A673 (cell line): ENCODE measurements around the gene NKAPL. TPM values are rescaled to one million over a fixed set of nuclear protein-coding genes. Genes with fewer than 3 reads are reported as not detected.

Experiments used
- BruUV-seq: library from RNA; stranded (reverse); fragments of 400-500 nt; replicated peaks from 2 replicates; lab custom pipeline; 2021; lab: Mats Ljungman, UMichigan
- CTCF ChIA-PET: fragments of 300-600 bp; sonication (Branson Sonifier 250); formaldehyde crosslinking; loops from one replicate; lab custom pipeline; 2022; ENCODE audit warnings: antibody characterized with exemption; lab: Charles Lee
- POLR2A ChIA-PET: fragments of 300-600 bp; sonication (Branson Sonifier 250); formaldehyde crosslinking; loops from one replicate; lab custom pipeline; 2022; ENCODE audit warnings: antibody characterized with exemption; ENCODE audit not compliant: low non-redundant PET; lab: Charles Lee
- DNase-seq: peaks from one replicate; pipeline ENCODE4 v3.0.0-alpha.2; 2015; ENCODE audit warnings: low spot score
- H3K27ac ChIP-seq: fragments of 200-600 bp; sonication (generic); 2 replicates; pipeline ENCODE4 v1.5.1; 2016; ENCODE audit warnings: mixed run types, low read depth, mild to moderate bottlenecking, mixed read lengths, antibody characterized with exemption, low read length; ENCODE audit not compliant: poor library complexity, severe bottlenecking
- H3K27me3 ChIP-seq: fragments of 200-600 bp; sonication (generic); replicated peaks from 2 replicates; pipeline ENCODE4 v1.6.1; 2017; ENCODE audit warnings: mixed run types, low read depth, mild to moderate bottlenecking, mixed read lengths, antibody characterized with exemption, low read length; ENCODE audit not compliant: insufficient read depth, poor library complexity
- H3K36me3 ChIP-seq: fragments of 200-600 bp; sonication (generic); 2 replicates; pipeline ENCODE4 v1.6.1; 2016; ENCODE audit warnings: mixed run types, mild to moderate bottlenecking, mixed read lengths, antibody characterized with exemption, low read length; ENCODE audit not compliant: insufficient read depth, poor library complexity, severe bottlenecking
- H3K4me1 ChIP-seq: fragments of 200-600 bp; sonication (generic); 2 replicates; pipeline ENCODE4 v1.6.1; 2017; ENCODE audit warnings: mixed run types, mild to moderate bottlenecking, mixed read lengths, antibody characterized with exemption, low read length; ENCODE audit not compliant: insufficient read depth, poor library complexity, severe bottlenecking
- H3K4me3 ChIP-seq: fragments of 200-600 bp; sonication (generic); 2 replicates; pipeline ENCODE4 v1.5.1; 2016; ENCODE audit warnings: low read depth, mixed run types, mild to moderate bottlenecking, mixed read lengths, low read length; ENCODE audit not compliant: poor library complexity, severe bottlenecking
- H3K9me3 ChIP-seq: fragments of 200-600 bp; sonication (generic); 2 replicates; pipeline ENCODE4 v1.6.1; 2016; ENCODE audit warnings: mixed run types, low read depth, mild to moderate bottlenecking, mixed read lengths, antibody characterized with exemption, low read length; ENCODE audit not compliant: poor library complexity, severe bottlenecking
- EZH2 ChIP-seq: fragments of 200-600 bp; sonication (generic); IDR thresholded peaks from 2 replicates; pipeline ENCODE4 v1.6.1; 2017; ENCODE audit warnings: borderline replicate concordance, low read depth, mild to moderate bottlenecking, mixed read lengths, antibody characterized with exemption, low read length; ENCODE audit not compliant: poor library complexity, severe bottlenecking
- intact Hi-C: fragments of 100-400 bp; cut with micrococcal nuclease; formaldehyde crosslinking; loops from one replicate; pipeline ENCODE4 v1.10.0; 2022; ENCODE audit not compliant: unreplicated experiment
- total RNA-seq: library from RNA; stranded (reverse); gene quantifications from 2 replicates; pipeline ENCODE4 v1.2.3, GENCODE V29; 2021
- TF ChIP-seq, protein P1 (sequence below): fragments of 300-800, 200-600 bp; sonication (generic); conservative IDR thresholded peaks from 2 replicates; pipeline ENCODE4 v1.5.1; 2017; ENCODE audit warnings: low read depth, mild to moderate bottlenecking, antibody characterized with exemption, low read length, moderate library complexity, mixed read lengths

NKAPL gene
- total RNA-seq, 1 experiment from 2014 or later, result not detected

DNA sequence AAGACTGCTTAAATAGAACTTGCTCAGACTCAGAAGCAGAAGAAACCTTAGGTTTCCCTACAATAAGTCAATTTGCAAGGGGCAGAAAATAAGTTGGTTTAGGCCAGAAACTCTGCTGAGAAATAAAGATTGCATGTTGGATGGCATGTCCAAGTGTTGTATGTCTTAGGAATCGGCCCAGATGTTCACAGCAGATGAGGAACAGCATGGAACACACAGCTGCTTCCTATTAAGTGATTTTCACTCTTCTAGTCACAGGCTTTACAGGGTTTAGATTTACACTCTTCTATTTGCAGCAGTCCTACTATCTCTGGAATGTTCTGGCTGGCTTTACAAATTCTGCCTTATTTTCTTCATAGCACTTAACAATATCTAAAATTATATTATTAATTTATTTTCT is 10.2 kb upstream of the NKAPL start:
- no peak for DNase-seq
- Histone ChIP-seq H3K36me3 (peaks cover 15% of the 10 kb centered on the region), H3K9me3 (no peaks in the 10 kb centered on the region), H3K27me3 (no peaks in the 10 kb centered on the region), H3K4me3 (no peak overlapping the region), H3K27ac (no peak overlapping the region), H3K4me1 (peaks cover 6% of the 10 kb centered on the region)
- POLR2A ChIA-PET, result no interaction called here
- TF ChIP-seq EZH2, result no peak
- BruUV-seq, result no TSS peak
- intact Hi-C loops, result no loop called here
- CTCF ChIA-PET, result no interaction called here

DNA sequence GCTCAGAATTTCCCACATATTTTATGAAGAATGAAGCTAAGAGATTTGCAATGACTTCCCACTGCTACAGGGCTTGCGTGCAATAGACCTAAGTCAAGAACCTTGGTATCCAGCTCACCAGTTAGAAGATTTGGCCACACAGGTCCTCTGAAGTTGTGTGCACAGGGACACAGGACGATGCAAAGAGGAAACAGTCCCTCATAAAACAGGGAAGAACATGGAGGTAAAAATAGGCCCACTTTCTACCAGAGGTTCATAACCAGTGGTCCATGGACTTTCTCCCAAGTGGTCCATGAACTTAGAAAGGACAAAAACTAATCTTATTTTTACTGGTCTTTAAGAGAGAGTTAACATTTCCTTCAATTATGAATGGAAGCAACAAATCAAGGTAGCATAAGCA is 8.3 kb upstream of the NKAPL start:
- Histone ChIP-seq H3K9me3 (no peaks in the 10 kb centered on the region), H3K4me1 (peaks cover 6% of the 10 kb centered on the region), H3K27me3 (no peaks in the 10 kb centered on the region), H3K27ac (no peak overlapping the region), H3K4me3 (peak overlapping the region; percentile 100), H3K36me3 (peaks cover 5% of the 10 kb centered on the region)
- BruUV-seq, result no TSS peak
- ChIA-PET POLR2A (no interaction called here), CTCF (no interaction called here)
- DNase-seq, result no peak
- no peak for TF ChIP-seq EZH2
- TF ChIP-seq, protein P1, sequence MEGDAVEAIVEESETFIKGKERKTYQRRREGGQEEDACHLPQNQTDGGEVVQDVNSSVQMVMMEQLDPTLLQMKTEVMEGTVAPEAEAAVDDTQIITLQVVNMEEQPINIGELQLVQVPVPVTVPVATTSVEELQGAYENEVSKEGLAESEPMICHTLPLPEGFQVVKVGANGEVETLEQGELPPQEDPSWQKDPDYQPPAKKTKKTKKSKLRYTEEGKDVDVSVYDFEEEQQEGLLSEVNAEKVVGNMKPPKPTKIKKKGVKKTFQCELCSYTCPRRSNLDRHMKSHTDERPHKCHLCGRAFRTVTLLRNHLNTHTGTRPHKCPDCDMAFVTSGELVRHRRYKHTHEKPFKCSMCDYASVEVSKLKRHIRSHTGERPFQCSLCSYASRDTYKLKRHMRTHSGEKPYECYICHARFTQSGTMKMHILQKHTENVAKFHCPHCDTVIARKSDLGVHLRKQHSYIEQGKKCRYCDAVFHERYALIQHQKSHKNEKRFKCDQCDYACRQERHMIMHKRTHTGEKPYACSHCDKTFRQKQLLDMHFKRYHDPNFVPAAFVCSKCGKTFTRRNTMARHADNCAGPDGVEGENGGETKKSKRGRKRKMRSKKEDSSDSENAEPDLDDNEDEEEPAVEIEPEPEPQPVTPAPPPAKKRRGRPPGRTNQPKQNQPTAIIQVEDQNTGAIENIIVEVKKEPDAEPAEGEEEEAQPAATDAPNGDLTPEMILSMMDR, result no peak
- intact Hi-C loops, result loop anchor here (10.0 kb wide), 1 partner anchor 116 kb away; no protein-coding TSS in a partner anchor

DNA sequence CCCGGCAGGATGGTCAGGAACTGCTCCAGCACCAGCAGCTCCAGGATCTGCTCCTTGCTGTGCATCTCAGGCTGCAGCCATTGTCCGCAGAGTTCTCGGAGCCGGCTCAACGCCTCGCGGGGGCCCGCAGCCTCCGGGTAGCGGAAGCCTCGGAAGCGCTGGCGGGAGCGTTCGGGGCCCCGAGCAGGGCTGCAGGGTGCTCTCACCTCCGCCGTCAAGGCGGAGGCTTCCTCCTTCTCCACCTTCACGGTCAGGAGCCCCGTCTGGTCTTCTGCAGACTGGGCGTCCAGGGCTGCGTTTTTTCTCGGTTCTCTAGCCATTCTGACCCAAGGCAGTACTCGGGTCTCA is 7.5 kb upstream of the NKAPL start:
- ChIA-PET CTCF (no interaction called here), POLR2A (no interaction called here)
- no peaks in the 10 kb centered on the region for H3K27me3 ChIP-seq
- peak overlapping the region; percentile 79 for H3K27ac ChIP-seq
- H3K36me3 ChIP-seq, result peaks cover 3% of the 10 kb centered on the region
- peak overlapping the region; percentile 100 for H3K4me3 ChIP-seq
- no peaks in the 10 kb centered on the region for H3K9me3 ChIP-seq
- DNase-seq, result peak; percentile 7
- intact Hi-C loops, result loop anchor here (2.0 to 10.0 kb wide), 2 partner anchors 15 to 117 kb away; partner anchors contain the start of gene ZSCAN26
- TF ChIP-seq, protein P1, result no peak
- no peak for TF ChIP-seq EZH2
- H3K4me1 ChIP-seq, result peaks cover 6% of the 10 kb centered on the region
- TSS peak; percentile 55 for BruUV-seq
